GM18505 (cell line): ENCODE data around the gene C1orf53.

Source experiments
- ATAC-seq: cut with Tn5 transposase; IDR thresholded peaks from one replicate; pipeline ENCODE4 v1.9.1; 2021; ENCODE audit not compliant: unreplicated experiment
- POLR2A ChIP-seq: IDR thresholded peaks from 4 replicates; pipeline ENCODE4 v1.6.1; 2011; ENCODE audit warnings: borderline replicate concordance; ENCODE audit not compliant: insufficient read depth, insufficient read length; ENCODE audit errors: extremely low read depth

The C1orf53 gene

DNA sequence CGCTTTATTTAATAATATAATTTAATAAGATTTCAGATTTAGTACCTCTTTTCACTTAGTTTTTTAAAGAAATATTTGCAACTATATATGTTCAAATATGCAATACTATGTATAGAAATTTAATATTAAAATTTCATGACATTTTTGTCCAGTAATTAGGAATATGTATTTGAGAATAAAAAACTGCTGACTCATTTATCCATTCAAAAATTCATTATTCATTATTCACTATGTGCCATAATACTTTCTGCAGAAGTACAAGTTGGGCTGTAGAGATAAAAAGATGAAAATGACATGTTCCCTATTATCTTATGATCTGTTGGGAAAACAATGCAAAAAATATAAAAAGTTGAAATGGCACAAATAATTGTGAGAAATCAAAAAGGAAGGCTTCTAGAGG, 3.4 kb upstream of the C1orf53 start:
- no peak for ATAC-seq
- no peak for TF ChIP-seq POLR2A

DNA sequence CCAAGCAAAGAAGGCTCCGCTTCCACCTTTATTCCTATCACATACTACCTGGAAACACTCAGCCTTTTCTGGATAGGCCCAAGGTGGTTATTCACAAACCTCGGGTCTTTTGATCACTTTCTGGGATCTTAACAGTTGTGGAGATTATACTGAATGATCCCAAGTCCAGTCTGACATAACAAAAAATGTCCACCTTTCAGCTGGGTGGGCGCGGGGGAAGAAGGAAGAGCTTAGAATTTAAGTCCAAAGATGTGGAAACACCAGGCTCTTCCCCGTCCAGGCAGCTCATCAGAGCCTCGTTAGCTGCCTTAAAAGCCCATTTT, 338 bp upstream of the C1orf53 start:
- TF ChIP-seq POLR2A: no peak
- ATAC-seq: no peak

DNA sequence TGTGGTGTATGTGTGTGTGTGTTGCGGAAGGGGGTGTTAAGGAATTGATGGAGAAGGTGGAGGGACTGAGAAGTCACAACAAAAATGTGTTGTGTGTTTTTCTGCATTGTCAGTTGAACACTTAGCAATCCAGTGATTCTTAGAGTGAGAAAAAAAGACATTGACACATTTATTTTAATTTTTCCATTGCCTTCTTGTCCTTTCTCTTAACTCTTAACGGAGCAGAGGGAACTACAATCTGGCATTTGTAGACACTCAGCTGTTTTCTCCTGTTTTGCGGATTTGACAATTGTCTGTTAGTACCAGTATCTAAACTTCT, 725 bp downstream of the C1orf53 start:
- ATAC-seq: no peak
- no peak for TF ChIP-seq POLR2A

GRCh38 chr1:197904126-197904787, 1.8 kb downstream of the C1orf53 start:
- no peak for ATAC-seq
- TF ChIP-seq POLR2A: no peak

DNA sequence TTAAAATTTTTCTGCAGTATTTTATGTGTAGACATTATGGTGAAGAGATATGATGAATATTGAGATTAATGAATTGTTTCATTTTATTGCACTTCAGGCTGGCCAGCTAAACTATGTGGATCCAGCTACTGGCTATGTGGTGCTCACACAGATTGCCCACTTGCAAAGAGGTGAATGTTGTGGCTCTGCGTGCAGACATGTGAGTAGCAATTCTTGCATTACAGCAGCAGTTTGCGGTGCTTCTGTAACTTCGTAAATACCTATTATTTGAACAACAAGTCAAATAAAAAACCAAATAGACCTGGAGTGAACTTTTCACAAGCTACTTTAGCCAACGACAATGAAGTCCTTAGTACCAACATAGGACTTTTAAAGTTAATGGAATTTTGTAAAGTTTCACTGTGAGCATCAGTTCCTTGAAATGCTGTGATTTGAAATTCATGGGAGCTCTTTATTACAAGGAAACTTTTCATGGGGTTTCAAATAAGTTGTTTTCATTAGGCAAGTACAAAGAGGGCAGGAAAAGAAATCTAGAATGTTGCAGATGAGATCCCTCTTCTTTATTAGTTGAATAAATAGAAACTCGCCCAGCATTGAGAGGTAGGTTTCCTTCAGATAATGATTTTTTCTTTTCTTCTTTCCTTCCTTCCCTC, 3.4 kb downstream of the C1orf53 start:
- ATAC-seq: no peak
- TF ChIP-seq POLR2A: no peak

DNA sequence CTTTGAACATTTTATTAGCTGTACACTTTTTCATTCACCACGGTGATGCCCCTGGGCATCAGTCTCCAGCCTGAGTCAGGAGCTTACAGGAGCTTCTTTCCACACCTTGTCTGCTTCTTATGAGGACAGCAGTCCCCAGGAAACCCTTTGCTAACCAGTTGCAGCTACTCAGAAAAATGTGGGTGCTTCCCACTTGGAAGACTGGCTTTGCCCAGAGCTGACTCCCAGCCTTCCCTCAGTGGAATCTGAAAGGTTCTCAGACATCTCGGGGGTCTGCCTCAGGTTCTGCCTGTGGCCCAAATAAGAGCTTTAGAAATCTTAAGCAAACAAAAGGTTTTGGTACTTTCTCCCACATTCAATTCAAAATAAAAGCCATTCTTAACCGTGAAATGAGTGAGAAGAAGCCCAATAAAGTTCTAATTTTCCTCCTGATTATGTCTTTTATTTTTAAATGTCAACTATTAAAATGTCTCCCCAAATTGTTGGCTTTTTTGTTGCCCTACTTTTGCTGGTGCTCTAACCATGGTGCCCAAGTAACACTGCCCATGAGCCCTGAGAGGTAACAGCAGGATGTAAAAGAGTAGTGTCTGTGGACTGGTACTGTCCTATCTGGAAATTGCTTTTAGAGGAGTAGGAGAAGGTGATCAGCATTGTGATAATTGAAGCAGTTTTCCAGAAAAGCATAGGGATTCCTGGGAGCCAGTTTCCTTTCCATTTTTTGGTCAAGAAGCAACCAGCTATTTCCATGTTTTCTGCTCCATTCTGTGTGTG, 5.6 kb downstream of the C1orf53 start:
- no peak for ATAC-seq
- no peak for TF ChIP-seq POLR2A

DNA sequence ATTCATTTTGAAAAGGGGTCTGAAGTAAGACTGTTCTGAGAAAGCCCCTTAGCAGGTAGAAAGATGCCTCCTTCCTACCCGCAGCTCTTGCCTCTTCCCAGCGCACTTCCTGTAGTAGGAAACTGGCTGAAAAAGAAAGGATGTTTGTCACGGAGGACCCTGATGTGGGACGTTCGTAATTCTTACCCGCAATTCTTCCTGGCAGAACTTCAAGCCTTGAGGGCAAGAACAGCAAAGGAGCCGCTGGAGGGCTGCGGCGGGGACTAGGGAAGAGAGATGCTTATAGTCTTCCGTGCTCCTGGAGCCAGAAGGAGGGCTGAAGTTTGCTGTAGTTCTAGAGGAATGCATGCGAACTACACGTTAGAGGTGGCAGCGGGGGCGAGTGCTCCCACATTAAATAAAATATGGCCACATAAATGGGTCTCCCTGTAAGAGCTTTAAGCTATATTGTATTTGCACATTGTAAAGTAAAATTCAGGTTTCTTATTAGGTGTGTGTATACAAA, 6.3 kb downstream of the C1orf53 start:
- ATAC-seq: no peak
- TF ChIP-seq POLR2A: no peak

DNA sequence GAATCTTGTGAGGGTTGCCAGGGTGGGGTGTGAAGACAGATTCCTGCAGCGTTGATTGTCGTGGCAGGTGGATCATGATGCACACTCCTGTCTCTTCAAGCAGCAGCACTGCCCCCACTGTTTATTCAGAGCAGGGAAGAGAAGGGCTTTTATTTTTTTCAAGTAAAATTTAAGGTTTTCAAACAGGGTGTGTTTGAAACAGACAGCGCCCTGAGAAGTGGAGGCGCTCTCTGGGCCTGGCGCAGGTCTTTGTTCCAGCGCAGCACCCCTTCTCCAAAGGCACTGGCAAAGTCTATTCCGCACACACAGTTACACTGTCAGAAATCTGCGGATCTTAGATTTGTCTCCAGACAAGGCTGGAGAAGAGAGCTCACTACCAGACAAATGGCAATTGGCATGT, 7.0 kb downstream of the C1orf53 start:
- TF ChIP-seq POLR2A: no peak
- no peak for ATAC-seq

GRCh38 chr1:197910120-197910991, 7.9 kb downstream of the C1orf53 start:
- no peak for TF ChIP-seq POLR2A
- ATAC-seq: no peak

GRCh38 chr1:197911111-197911856, 8.9 kb downstream of the C1orf53 start:
- no peak for TF ChIP-seq POLR2A
- no peak for ATAC-seq

GRCh38 chr1:197911857-197912696, 9.6 kb downstream of the C1orf53 start:
- TF ChIP-seq POLR2A: no peak
- ATAC-seq: no peak

DNA sequence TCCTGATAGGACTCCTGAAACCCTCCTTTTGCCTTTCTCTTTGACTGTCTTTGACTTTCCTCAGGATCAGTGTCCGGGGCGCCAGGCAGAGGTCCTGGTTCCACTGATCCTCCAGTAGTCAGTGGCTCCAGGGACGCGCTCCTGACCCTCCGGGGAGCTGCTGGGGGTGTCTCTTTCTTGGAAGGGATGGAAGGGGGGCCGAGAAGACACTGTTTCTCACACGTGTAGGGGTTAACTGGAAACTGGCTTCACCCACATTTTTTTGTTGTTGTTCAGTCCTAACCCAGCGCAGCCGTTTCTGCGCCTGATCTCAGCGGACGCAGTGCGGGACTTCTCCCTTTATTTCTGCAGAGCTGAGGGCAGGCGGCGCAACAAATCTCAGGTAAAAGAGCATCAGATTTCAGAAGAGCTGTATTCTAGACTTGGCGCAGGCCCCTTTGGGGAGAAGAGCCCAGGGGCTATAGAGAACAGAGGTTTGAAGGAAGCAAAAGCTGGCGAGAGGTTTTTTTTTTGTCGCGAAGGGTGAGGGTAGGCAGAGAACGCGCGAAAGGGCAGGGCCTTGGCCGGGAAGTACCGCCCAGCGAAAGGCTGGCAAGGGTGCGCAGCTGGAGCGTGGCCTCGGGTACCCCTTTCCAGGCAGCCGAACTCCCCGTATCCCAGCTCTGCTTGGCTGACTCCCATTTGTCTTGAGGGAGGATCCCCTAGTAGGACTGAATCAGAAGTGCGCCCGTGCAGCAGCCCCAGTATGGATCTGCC, 10.5 kb downstream of the C1orf53 start:
- TF ChIP-seq POLR2A: no peak
- ATAC-seq: no peak
